Esophagus squamous epithelium (tissue), 5 donors: Measurements from ENCODE around the gene COQ6. TPM values are rescaled to one million over a fixed set of nuclear protein-coding genes. Genes with fewer than 3 reads are reported as not detected.
"Not testable (repeated sequence)": the region's sequence is repeated elsewhere in the genome, so short reads cannot be mapped to it uniquely, and the experiment has no call there.

ENCODE experiments used
- DNase-seq: peaks from one replicate; lab custom pipeline; 2025; lab: John Stamatoyannopoulos, UW
- H3K27ac ChIP-seq, 4 donors: fragments of 200-600 bp; sonication (generic); one replicate each; pipeline ENCODE4 v1.5.1; 2016 to 2019; ENCODE audit warnings: mild to moderate bottlenecking in 1 of 4
- H3K27me3 ChIP-seq, 4 donors: fragments of 200-600 bp; sonication (generic); 1 replicate in 3 of 4; 2 replicates in 1 of 4; pipeline versions ENCODE4 v1.5.1 to v1.6.0; 2017 to 2021; ENCODE audit warnings: antibody characterized with exemption in 1 of 4
- H3K36me3 ChIP-seq, 3 donors: fragments of 200-600 bp; sonication (generic); one replicate each; pipeline ENCODE4 v1.5.1; 2016 to 2019
- H3K4me1 ChIP-seq, 3 donors: fragments of 200-600 bp; sonication (generic); one replicate each; pipeline ENCODE4 v1.5.1; 2017 to 2019
- H3K4me3 ChIP-seq, 4 donors: fragments of 200-600 bp; sonication (generic); 1 replicate in 3 of 4; 2 replicates in 1 of 4; pipeline ENCODE4 v1.5.1; 2016 to 2019; ENCODE audit warnings: mild to moderate bottlenecking in 2 of 4, moderate library complexity in 1 of 4
- H3K9me3 ChIP-seq, 3 donors: fragments of 200-600 bp; sonication (generic); one replicate each; pipeline ENCODE4 v1.5.1; 2016 to 2019
- CTCF ChIP-seq, 6 experiments: fragments of 450-650 bp in 4 of 6; fragments of 200-600 bp in 2 of 6; sonication (generic) in 2 of 6; IDR thresholded peaks; one replicate each; pipeline ENCODE4 v1.5.1; 2016 to 2019; ENCODE audit warnings: antibody characterized with exemption in 6 of 6, mild to moderate bottlenecking in 4 of 6, moderate library complexity in 4 of 6
- POLR2A ChIP-seq, 4 donors: fragments of 450-650 bp; IDR thresholded peaks; one replicate each; pipeline ENCODE4 v1.6.1; 2017; ENCODE audit warnings: antibody characterized with exemption in 4 of 4, mild to moderate bottlenecking in 4 of 4, moderate library complexity in 3 of 4
- WGBS, 2 donors: methylation state at CpG; one replicate each; pipeline ENCODE4 v1.1.5; 2018; 5-methylcytosine and 5-hydroxymethylcytosine counted together
- intact Hi-C: fragments of 100-400 bp; cut with DNase I; formaldehyde crosslinking; loops from one replicate; pipeline ENCODE4 v1.15.0; 2022
- total RNA-seq, 4 donors: library from RNA; depleted of rRNA; stranded (reverse); fragments of >200 nt; gene quantifications; one replicate each; pipeline ENCODE4 v1.1.0, GENCODE V29; 2016
- donor health status: DM: yes; HTN: yes; CAD: no.

COQ6 gene
- total RNA-seq, 4 donors from 2014 or later: 18.6 to 27.3 (median 23.6) TPM

DNA sequence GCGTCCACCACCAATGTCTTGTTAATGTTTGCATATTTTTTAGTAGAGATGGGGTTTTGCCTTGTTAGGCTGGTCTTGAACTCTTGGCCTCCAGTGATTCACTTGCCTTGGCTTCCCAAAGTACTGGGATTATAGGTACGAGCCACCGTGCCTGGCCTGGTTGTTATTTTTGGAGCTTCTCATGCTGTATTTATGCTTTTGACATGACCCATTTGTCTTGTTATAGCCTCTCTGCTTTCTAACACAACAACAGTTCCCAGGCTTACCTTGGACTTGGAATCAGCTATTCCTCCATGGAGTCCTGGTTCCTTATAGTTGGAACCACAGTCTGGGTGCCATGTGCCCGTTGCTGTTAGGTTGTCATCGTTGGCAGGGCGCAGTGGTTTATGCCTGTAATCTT is 33.8 kb upstream of the COQ6 start:
- Histone ChIP-seq H3K27ac (no peak overlapping the region), H3K9me3 (peaks cover 0 to 7% (median 0%) of the 10 kb centered on the region in 3 donors), H3K36me3 (peaks cover 0 to 97% (median 17%) of the 10 kb centered on the region in 3 donors), H3K4me3 (no peak overlapping the region), H3K4me1 (peaks cover 0 to 11% (median 0%) of the 10 kb centered on the region in 3 donors), H3K27me3 (no peaks in the 10 kb centered on the region)
- WGBS, 2 donors: 68 to 85% methylated on average over 6 of the region's 6 CpGs
- no peak for DNase-seq
- TF ChIP-seq POLR2A (IDR thresholded peaks at IDR 0.05) (no peak), CTCF (IDR thresholded peaks at IDR 0.05) (no peak)
- intact Hi-C loops: no loop called here

DNA sequence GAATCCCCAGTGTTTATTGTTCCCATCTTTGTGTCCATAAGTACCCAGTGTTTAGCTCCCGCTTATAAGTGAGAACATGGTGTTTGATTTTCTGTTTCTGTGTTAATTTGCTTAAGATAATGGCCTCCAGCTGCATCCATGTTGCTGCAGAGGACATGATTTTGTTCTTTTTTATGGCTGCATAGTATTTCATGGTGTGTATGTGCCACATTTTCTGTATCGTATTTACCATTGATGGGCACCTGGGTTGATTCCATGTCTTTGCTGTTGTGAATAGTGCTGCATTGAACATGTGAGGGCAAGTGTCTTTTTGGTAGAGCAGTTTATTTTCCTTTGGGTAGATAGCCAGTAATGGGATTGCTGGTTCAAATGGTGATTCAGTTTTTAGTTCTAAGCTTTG is 30.6 kb upstream of the COQ6 start:
- Histone ChIP-seq H3K4me1 (peaks cover 0 to 11% (median 0%) of the 10 kb centered on the region in 3 donors), H3K36me3 (peaks cover 5 to 97% (median 43%) of the 10 kb centered on the region in 3 donors)
- intact Hi-C loops, DNase-seq, H3K27me3 ChIP-seq, H3K27ac ChIP-seq, H3K9me3 ChIP-seq, H3K4me3 ChIP-seq: not testable (repeated sequence)
- 93 to 98% methylated on average over 2 of the region's 2 CpGs for WGBS, 2 donors

- TF ChIP-seq CTCF (IDR thresholded peaks at IDR 0.05): no peak
- no peak for TF ChIP-seq POLR2A (IDR thresholded peaks at IDR 0.05)
- no peak overlapping the region for H3K4me3 ChIP-seq
- H3K27me3 ChIP-seq: no peaks in the 10 kb centered on the region
- no peaks in the 10 kb centered on the region for H3K9me3 ChIP-seq
- intact Hi-C loops: no loop called here
- 70 to 73% methylated on average over 4 of the region's 5 CpGs for WGBS, 2 donors
- H3K4me1 ChIP-seq: no peaks in the 10 kb centered on the region
- DNase-seq: no peak
- H3K27ac ChIP-seq: no peak overlapping the region
- H3K36me3 ChIP-seq: peaks cover 16 to 100% (median 60%) of the 10 kb centered on the region in 3 donors
Observed at GRCh38 chr14:73924337-73924736, 25.8 kb upstream of the COQ6 start.

GRCh38 chr14:73935666-73936065 is 14.4 kb upstream of the COQ6 start:
- Histone ChIP-seq H3K27me3 (no peaks in the 10 kb centered on the region), H3K4me1 (no peaks in the 10 kb centered on the region), H3K27ac (no peak overlapping the region), H3K4me3 (no peak overlapping the region), H3K9me3 (no peaks in the 10 kb centered on the region), H3K36me3 (peaks cover 4 to 75% (median 24%) of the 10 kb centered on the region in 3 donors)
- no peak for DNase-seq
- WGBS, 2 donors: 71 to 78% methylated on average over 2 of the region's 2 CpGs
- TF ChIP-seq CTCF (IDR thresholded peaks at IDR 0.05) (peak in 3 of 6 experiments; percentile 10 to 40 (median 26)), POLR2A (IDR thresholded peaks at IDR 0.05) (no peak)
- intact Hi-C loops: no loop called here

GRCh38 chr14:73936548-73936947 is 13.6 kb upstream of the COQ6 start:
- Histone ChIP-seq H3K27ac (no peak overlapping the region), H3K4me1 (no peaks in the 10 kb centered on the region), H3K36me3 (peaks cover 4 to 73% (median 17%) of the 10 kb centered on the region in 3 donors), H3K4me3 (no peak overlapping the region), H3K27me3 (no peaks in the 10 kb centered on the region), H3K9me3 (no peaks in the 10 kb centered on the region)
- intact Hi-C loops: no loop called here
- whole genome bisulfite sequencing, 2 donors: 76 to 100% methylated on average over 1 of the region's 1 CpG
- TF ChIP-seq CTCF (IDR thresholded peaks at IDR 0.05): no peak
- TF ChIP-seq POLR2A (IDR thresholded peaks at IDR 0.05): no peak
- DNase-seq: no peak

DNA sequence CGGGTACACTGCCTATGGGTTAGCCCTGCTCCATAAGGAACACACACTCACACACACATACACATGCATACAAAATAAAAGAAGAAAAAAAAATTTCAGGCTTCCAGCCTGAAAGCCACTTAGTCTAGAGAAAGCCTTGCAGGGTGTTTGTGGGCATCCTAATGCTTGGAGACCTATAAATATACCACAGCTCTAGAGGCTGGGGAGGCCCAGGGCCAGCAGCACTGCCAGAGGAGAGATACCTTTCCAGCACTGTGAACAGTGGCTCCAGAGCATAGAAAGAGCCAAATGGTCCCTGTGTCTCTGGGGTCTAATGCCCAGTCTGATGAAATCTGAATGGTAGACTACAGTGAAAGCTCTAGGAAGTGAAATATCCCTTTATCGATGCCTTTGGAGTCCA is 13.1 kb upstream of the COQ6 start:
- Histone ChIP-seq H3K9me3 (no peaks in the 10 kb centered on the region), H3K27me3 (no peaks in the 10 kb centered on the region), H3K27ac (no peak overlapping the region), H3K4me3 (no peak overlapping the region), H3K36me3 (peaks cover 4 to 73% (median 12%) of the 10 kb centered on the region in 3 donors), H3K4me1 (no peaks in the 10 kb centered on the region)
- intact Hi-C loops: no loop called here
- no peak for TF ChIP-seq POLR2A (IDR thresholded peaks at IDR 0.05)
- TF ChIP-seq CTCF (IDR thresholded peaks at IDR 0.05): no peak
- 93 to 96% methylated on average over 2 of the region's 2 CpGs for WGBS, 2 donors
- DNase-seq: no peak
